SK-N-MC (cell line): ENCODE measurements around the gene TBL2.

Source experiments
- EZH2 ChIP-seq: fragments of 200-600 bp; sonication (generic); IDR thresholded peaks from one replicate; pipeline ENCODE4 v1.6.1; 2017; ENCODE audit warnings: antibody characterized with exemption
- POLR2AphosphoS5 ChIP-seq: IDR thresholded peaks from 2 replicates; pipeline ENCODE4 v1.6.1; 2012; ENCODE audit warnings: mild to moderate bottlenecking, low read depth, low read length, borderline replicate concordance

DNA sequence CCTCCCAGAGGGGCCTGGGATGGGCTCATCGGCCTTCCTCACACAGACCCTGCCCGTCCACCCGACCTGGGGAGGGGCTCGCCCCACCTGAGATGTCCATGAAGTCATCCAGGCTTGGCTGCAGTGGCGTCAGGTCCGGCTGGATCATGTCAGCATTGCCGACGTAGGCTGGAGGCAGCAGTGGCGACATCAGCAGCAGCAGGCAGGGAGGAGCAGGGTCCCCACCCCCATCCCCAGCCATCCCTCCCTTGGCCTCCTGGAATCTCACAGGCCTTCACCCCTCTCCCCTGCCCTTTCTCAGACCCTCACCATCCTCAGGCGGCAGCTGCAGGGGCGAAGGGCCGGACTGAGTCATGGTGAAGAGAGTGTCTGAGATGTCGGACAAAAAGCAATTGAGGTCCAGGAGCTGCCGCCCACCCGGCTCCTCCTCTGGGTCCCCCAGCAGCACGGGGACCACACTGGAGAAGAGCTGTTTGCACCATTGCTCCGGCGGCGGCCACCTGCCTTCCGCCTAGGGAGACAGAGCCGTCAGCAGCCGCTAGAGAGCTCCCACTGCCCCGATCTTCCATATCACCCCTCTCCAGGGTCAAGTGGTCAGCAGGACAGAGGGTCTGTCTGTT, 27.3 kb upstream of the TBL2 start:
- TF ChIP-seq EZH2 (no peak), POLR2AphosphoS5 (no peak)
